Measurements from ENCODE around the gene SPRYD3. TPM values are rescaled to one million over a fixed set of nuclear protein-coding genes. Genes with fewer than 3 reads are reported as not detected.
"Not testable (repeated sequence)": the region's sequence is repeated elsewhere in the genome, so short reads cannot be mapped to it uniquely, and the experiment has no call there.

SPRYD3 gene
- total RNA-seq, 2 experiments from 2014 or later = 32.8 to 35.4 TPM

DNA sequence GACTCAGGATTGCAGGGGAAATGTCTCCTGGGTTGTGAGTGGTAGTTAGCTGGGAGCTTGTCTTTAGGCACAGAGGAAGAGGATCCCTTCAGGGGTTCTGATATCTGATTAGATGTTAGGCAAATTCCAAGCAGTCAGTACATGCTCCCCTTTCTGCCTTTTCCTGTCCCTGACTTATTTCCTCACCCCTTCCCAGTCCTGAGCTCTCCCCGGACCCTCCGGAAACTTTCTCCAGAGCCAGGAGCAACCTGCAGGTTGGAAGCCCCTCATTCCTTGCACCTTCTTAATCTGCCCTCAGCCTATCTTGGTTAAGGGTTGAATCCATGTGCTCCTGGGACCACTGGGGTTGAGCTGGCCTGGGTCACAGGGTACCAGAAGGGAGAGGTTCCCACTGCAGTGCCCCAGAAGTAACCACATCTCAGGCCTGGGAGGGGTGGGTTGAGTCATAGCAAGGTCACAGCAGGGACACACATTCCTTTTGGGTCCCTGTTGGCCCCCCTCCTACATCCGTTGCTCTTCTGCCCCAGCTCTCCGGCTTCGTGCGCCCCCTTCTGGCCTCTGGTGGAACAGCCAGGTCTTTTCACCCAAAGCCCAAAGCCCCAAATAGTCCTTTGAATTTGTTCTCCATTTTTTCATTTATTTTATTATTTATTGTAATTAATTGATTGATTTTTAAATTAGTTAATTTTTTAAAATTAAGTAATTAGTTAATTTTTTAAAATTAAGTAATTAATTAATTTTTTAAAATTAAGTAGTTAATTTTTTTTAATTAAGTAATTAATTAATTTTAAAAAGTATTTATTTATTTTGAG lies 20.1 kb upstream of the SPRYD3 start:
- peaks cover 43% of the 10 kb centered on the region for H3K4me1 Mint-ChIP-seq (ENCODE audit: low read depth)

DNA sequence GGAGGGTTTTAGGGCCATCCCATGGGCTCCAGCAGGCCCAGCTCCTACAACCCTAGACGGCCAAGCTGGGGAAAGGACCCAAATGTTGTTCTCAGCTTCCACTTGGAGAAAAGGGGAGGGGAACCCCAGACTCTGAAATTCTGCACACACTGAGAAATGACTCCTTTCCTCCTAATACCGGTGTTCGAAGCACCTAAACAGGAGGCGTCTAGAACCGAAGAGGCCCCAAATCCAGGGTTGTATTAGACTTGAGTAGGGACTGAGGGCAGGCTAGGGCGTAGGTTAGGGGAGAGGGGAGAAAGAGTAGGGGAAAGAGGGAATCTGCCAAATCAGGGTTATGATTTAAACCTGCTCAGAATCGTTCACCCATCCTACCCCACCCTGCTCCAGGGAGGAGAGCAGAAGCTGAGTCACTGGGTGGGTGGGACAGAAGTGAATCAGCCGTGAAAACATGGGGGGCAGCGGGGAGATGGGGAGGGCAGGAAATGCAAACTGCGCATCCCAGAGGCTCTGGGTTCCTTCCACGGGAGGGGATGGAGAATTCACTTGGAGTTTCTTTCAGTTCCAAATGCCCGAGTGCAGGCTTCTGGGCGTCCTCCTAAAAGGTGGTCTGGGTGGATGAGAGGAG lies 19.3 kb upstream of the SPRYD3 start:
- H3K36me3 Mint-ChIP-seq = no peaks in the 10 kb centered on the region
- peaks cover 35% of the 10 kb centered on the region for H3K4me1 Mint-ChIP-seq (ENCODE audit: low read depth)
- intact Hi-C loops (cut with micrococcal nuclease) = loop anchor here (5.0 kb wide), 1 partner anchor 104 kb away; no protein-coding TSS in a partner anchor
- H3K4me3 Mint-ChIP-seq = peak overlapping the region; percentile 66
- H3K9me3 Mint-ChIP-seq = no peaks in the 10 kb centered on the region
- ChIA-PET CTCF (interaction anchor here (0.6 to 7.7 kb wide), 25 partner anchors 8 to 323 kb away, joined by 3 to 348 read pairs (median 5); partner anchors contain the start of genes AAAS, CSAD, ESPL1 and SPRYD3), POLR2A (interaction anchor here (2.7 to 3.6 kb wide), 3 partner anchors 19 to 36 kb away, joined by 10 to 30 read pairs (median 16); partner anchors contain the start of gene SPRYD3)
- DNase-seq = peak; percentile 60
- H3K27me3 Mint-ChIP-seq = peaks cover 5% of the 10 kb centered on the region
- peak overlapping the region; percentile 56 for H3K27ac Mint-ChIP-seq

More for the DNA sequence above, 20.1 kb upstream of the SPRYD3 start:
- no peaks in the 10 kb centered on the region for H3K9me3 Mint-ChIP-seq
- no peaks in the 10 kb centered on the region for H3K36me3 Mint-ChIP-seq
- peaks cover 5% of the 10 kb centered on the region for H3K27me3 Mint-ChIP-seq
- ChIA-PET CTCF (interaction anchor here (0.5 to 7.7 kb wide), 24 partner anchors 9 to 322 kb away, joined by 3 to 348 read pairs (median 4); partner anchors contain the start of genes AAAS, CSAD, ESPL1 and SPRYD3), POLR2A (interaction anchor here (1.1 to 3.6 kb wide), 4 partner anchors 20 to 89 kb away, joined by 3 to 30 read pairs (median 13); partner anchors contain the start of gene SPRYD3)
- intact Hi-C loops (cut with micrococcal nuclease) = loop anchor here (1.0 to 5.0 kb wide), 3 partner anchors 20 to 103 kb away; partner anchors contain the start of gene SPRYD3
- H3K4me3 Mint-ChIP-seq = peak overlapping the region; percentile 13
- DNase-seq = peak; percentile 95
- peak overlapping the region; percentile 56 for H3K27ac Mint-ChIP-seq

DNA sequence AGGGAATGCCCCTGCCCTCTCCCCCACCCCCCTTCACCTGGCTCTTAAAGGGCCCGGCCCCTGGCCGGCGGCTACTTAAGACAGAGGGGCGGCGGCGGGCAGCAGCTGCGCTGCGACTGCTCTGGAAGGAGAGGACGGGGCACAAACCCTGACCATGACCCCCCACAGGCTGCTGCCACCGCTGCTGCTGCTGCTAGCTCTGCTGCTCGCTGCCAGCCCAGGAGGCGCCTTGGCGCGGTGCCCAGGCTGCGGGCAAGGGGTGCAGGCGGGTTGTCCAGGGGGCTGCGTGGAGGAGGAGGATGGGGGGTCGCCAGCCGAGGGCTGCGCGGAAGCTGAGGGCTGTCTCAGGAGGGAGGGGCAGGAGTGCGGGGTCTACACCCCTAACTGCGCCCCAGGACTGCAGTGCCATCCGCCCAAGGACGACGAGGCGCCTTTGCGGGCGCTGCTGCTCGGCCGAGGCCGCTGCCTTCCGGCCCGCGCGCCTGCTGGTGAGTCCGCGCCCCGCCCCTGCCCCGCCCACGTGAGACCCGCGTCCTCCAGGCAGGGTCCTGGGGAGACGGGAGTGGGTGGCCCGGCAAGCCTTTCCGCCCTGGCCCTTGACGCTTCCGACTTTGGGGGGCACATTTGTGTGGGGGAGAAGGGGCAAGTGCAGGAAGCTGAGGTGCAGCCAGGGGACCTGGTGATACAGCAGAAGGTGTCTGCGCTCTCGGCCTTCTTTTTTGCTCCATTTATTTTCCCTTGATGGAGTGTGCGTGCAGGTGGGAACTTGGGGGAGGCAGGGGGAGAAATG lies 18.6 kb upstream of the SPRYD3 start, which contains the start of gene IGFBP6:
IGFBP6 (plus strand) TSS at position 104 of the 790 bp plus-strand sequence; CDS start at position 155, 51 bp downstream.
- ChIA-PET POLR2A (interaction anchor here (2.7 to 3.6 kb wide), 3 partner anchors 19 to 35 kb away, joined by 10 to 30 read pairs (median 16); partner anchors contain the start of gene SPRYD3), CTCF (interaction anchor here (0.6 to 7.7 kb wide), 13 partner anchors 13 to 226 kb away, joined by 3 to 348 read pairs (median 7); partner anchors contain the start of genes ESPL1, SPRYD3 and TNS2)
- H3K36me3 Mint-ChIP-seq = no peaks in the 10 kb centered on the region
- intact Hi-C loops (cut with micrococcal nuclease) = loop anchor here (5.0 kb wide), 1 partner anchor 105 kb away; no protein-coding TSS in a partner anchor
- peak within 1 kb of the TSS; percentile 56 for H3K27ac Mint-ChIP-seq
- H3K4me3 Mint-ChIP-seq = peak within 1 kb of the TSS; percentile 66
- H3K27me3 Mint-ChIP-seq = peaks cover 8% of the 10 kb centered on the region
- peaks cover 28% of the 10 kb centered on the region for H3K4me1 Mint-ChIP-seq (ENCODE audit: low read depth)
- DNase-seq = peak; percentile 80
- no peaks in the 10 kb centered on the region for H3K9me3 Mint-ChIP-seq

GRCh38 chr12:53097207-53097563 lies 18.0 kb upstream of the SPRYD3 start:
- peaks cover 8% of the 10 kb centered on the region for H3K27me3 Mint-ChIP-seq
- H3K4me3 Mint-ChIP-seq = peak overlapping the region; percentile 66
- no peak overlapping the region for H3K27ac Mint-ChIP-seq
- H3K9me3 Mint-ChIP-seq = no peaks in the 10 kb centered on the region
- intact Hi-C loops (cut with micrococcal nuclease) = loop anchor here (5.0 kb wide), 1 partner anchor 105 kb away; no protein-coding TSS in a partner anchor
- H3K36me3 Mint-ChIP-seq = no peaks in the 10 kb centered on the region
- DNase-seq = no peak
- CTCF ChIA-PET = interaction anchor here (1.1 to 7.7 kb wide), 7 partner anchors 12 to 63 kb away, joined by 3 to 348 read pairs (median 17); partner anchors contain the start of genes SPRYD3 and TNS2
- POLR2A ChIA-PET = interaction anchor here (3.2 to 3.6 kb wide), 2 partner anchors 31 to 35 kb away, joined by 10 to 30 read pairs; no protein-coding TSS in a partner anchor
- H3K4me1 Mint-ChIP-seq (ENCODE audit: low read depth) = peaks cover 23% of the 10 kb centered on the region

DNA sequence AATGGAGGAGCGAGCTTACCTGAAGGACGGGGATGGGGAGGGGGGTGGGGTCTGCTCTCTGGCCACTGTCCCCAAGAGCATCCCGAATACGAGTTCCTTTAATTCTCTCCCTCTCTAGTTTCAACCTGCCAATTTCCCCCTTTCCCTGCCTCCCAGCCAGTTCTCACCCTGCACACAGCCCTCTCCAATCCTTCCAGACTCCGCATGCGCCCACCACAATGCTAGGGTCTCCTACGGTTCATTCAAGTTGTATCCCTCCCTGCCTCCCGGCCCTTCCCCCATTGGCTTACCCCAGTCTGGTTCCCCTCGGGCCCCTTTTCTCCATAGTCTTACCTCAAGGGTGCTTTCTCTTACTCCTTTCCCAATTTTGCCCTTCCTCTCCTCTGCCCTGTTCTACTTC lies 17.6 kb upstream of the SPRYD3 start:
- CTCF ChIA-PET = interaction anchor here (1.1 to 3.9 kb wide), 3 partner anchors 18 to 50 kb away, joined by 3 to 55 read pairs (median 34); partner anchors contain the start of genes SPRYD3 and TNS2
- peaks cover 22% of the 10 kb centered on the region for H3K4me1 Mint-ChIP-seq (ENCODE audit: low read depth)
- peaks cover 8% of the 10 kb centered on the region for H3K27me3 Mint-ChIP-seq
- H3K9me3 Mint-ChIP-seq = no peaks in the 10 kb centered on the region
- POLR2A ChIA-PET = interaction anchor here (3.6 kb wide), 1 partner anchor 31 kb away, joined by 30 read pairs; no protein-coding TSS in a partner anchor
- H3K27ac Mint-ChIP-seq = no peak overlapping the region
- H3K36me3 Mint-ChIP-seq = no peaks in the 10 kb centered on the region
- H3K4me3 Mint-ChIP-seq = peak overlapping the region; percentile 66
- intact Hi-C loops (cut with micrococcal nuclease) = loop anchor here (5.0 kb wide), 1 partner anchor 106 kb away; no protein-coding TSS in a partner anchor
- DNase-seq = no peak

DNA sequence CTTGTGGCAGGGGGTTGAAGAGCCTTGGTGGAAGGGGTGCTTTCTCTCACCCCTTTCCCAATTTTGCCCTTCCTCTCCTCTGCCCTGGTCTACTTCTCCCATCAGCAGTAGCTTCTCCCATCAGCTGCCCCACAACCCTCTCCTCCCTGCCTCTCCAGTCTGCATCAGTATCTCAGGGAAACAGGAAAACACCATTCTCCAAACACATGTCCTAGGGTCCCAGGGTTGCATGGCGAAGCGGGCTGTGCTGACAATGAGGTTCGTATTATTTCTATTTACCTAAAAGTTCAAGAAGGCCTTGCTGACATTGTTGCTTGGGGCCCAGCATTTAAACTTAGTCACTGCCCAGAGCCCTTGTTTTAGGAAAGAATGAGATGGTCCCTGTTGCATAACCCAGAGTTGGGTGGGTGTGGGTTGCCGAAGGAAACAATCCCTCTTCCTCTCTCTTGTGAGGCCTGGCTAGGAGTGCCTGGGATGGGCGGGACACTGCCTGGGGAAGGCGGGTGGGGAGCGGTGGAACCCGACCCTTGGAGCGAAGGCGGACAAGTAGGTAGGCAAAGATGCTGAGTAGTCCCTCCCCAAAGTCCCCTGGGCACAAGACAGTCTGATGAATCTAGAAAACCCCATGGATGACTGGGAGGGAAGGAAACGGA lies 17.0 kb upstream of the SPRYD3 start:
- no peaks in the 10 kb centered on the region for H3K9me3 Mint-ChIP-seq
- peaks cover 8% of the 10 kb centered on the region for H3K27me3 Mint-ChIP-seq
- no peak overlapping the region for H3K4me3 Mint-ChIP-seq

GRCh38 chr12:53095596-53095895 lies 16.4 kb upstream of the SPRYD3 start:
- H3K4me3 Mint-ChIP-seq, H3K36me3 Mint-ChIP-seq, POLR2A ChIA-PET, H3K27me3 Mint-ChIP-seq, H3K9me3 Mint-ChIP-seq, DNase-seq: not testable (repeated sequence)
- CTCF ChIA-PET = interaction anchor here (6.0 kb wide), 1 partner anchor 30 kb away, joined by 41 read pairs; no protein-coding TSS in a partner anchor
- intact Hi-C loops (cut with micrococcal nuclease) = loop anchor here (5.0 kb wide), 1 partner anchor 107 kb away; no protein-coding TSS in a partner anchor
- peaks cover 22% of the 10 kb centered on the region for H3K4me1 Mint-ChIP-seq (ENCODE audit: low read depth)
- H3K27ac Mint-ChIP-seq = peak overlapping the region; percentile 39

More for the DNA sequence above, 17.0 kb upstream of the SPRYD3 start:
- ChIA-PET CTCF (interaction anchor here (3.4 to 6.0 kb wide), 3 partner anchors 17 to 49 kb away, joined by 34 to 55 read pairs (median 41); partner anchors contain the start of genes SPRYD3 and TNS2), POLR2A (no interaction called here)
- H3K27ac Mint-ChIP-seq = peak overlapping the region; percentile 5
- H3K36me3 Mint-ChIP-seq = no peaks in the 10 kb centered on the region
- intact Hi-C loops (cut with micrococcal nuclease) = loop anchor here (5.0 kb wide), 1 partner anchor 106 kb away; no protein-coding TSS in a partner anchor
- H3K4me1 Mint-ChIP-seq (ENCODE audit: low read depth) = peaks cover 22% of the 10 kb centered on the region
- no peak for DNase-seq

DNA sequence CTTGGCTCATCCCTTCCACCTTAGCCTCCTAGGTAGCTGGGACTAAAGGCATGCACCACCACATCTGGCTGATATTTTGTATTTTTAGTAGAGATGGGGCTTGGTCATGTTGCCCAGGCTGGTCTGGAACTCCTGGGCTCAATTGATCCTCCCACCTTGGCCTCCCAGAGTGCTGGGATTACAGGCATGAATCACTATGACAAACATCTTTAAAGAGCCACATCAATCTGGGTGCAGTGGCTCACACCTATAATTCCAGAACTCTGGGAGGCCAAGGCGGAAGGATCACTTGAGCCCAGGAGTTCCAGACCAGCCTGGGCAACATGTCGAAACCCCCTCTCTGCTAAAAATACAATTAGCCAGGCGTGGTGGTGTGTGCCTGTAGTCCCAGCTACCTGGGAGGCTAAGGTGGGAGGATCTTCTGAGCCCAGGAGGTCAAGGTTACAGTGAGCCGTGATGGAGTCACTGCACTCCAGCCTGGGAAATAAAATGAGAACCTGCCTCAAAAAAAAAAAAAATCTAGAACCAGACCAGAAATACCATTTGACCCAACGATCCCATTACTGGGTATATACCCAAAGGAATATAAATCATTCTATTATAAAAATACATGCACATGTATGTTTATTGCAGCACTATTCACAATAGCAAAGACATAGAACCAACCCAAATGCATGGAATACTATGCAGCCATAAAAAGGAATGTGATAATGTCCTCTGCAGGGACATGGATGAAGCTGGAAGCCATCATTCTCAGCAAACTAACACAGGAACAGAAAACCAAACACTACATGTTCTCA lies 15.8 kb upstream of the SPRYD3 start:
- H3K27me3 Mint-ChIP-seq, DNase-seq, H3K4me3 Mint-ChIP-seq, H3K36me3 Mint-ChIP-seq, POLR2A ChIA-PET, H3K9me3 Mint-ChIP-seq: not testable (repeated sequence)
- intact Hi-C loops (cut with micrococcal nuclease) = loop anchor here (5.0 kb wide), 1 partner anchor 107 kb away; no protein-coding TSS in a partner anchor
- CTCF ChIA-PET = interaction anchor here (6.0 kb wide), 1 partner anchor 29 kb away, joined by 41 read pairs; no protein-coding TSS in a partner anchor
- peak overlapping the region; percentile 39 for H3K27ac Mint-ChIP-seq
- peaks cover 20% of the 10 kb centered on the region for H3K4me1 Mint-ChIP-seq (ENCODE audit: low read depth)

DNA sequence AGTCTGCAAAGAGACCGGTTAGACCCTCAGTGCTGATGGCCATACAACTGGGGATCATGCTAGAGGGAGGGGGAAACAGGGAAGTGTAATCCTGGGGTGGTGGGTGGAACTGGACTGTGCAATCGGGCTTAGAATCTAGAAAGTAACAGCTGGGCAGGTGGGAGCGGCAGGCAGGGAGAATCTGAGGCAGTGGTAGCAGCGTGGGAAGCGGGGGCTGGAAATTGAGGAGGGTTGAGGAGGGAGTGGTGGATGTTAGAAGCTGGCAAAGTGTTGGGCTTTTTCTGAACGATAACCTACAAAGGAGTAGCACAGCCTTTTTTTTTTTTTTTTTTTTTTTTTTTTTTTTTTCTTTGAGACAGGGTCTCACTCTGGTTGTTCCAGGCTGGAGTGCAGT lies 15.2 kb upstream of the SPRYD3 start:
- intact Hi-C loops (cut with micrococcal nuclease) = no loop called here
- no peak for DNase-seq
- Mint-ChIP-seq H3K27ac (no peak overlapping the region), H3K36me3 (no peaks in the 10 kb centered on the region), H3K4me3 (no peak overlapping the region), H3K4me1 (ENCODE audit: low read depth) (peaks cover 19% of the 10 kb centered on the region), H3K27me3 (peaks cover 8% of the 10 kb centered on the region), H3K9me3 (no peaks in the 10 kb centered on the region)
- POLR2A ChIA-PET = no interaction called here
- CTCF ChIA-PET = interaction anchor here (1.3 to 6.0 kb wide), 2 partner anchors 8 to 29 kb away, joined by 6 to 41 read pairs; partner anchors contain the start of gene SOAT2
